GM13976 (cell line): ENCODE data around the gene UCKL1.
"Not testable (repeated sequence)": the region's sequence is repeated elsewhere in the genome, so short reads cannot be mapped to it uniquely, and the experiment has no call there.

Experiments
- DNase-seq: peaks from one replicate; pipeline ENCODE4 v3.0.0; 2012; ENCODE audit warnings: low spot score
- in situ Hi-C: fragments of 300-500 bp; cut with MboI; formaldehyde crosslinking; loops from one replicate; pipeline ENCODE4 v1.12.0; 2022; ENCODE audit warnings: low sequenced_read_pairs, mixed read lengths, inconsistent platforms; ENCODE audit not compliant: unreplicated experiment
- TF ChIP-seq, protein P1 (sequence below): IDR thresholded peaks from 2 replicates; pipeline ENCODE4 v1.5.1; 2012; ENCODE audit warnings: borderline replicate concordance, mild to moderate bottlenecking; ENCODE audit not compliant: insufficient read depth; ENCODE audit errors: extremely low read depth, missing control alignments, control extremely low read depth

The UCKL1 gene

DNA sequence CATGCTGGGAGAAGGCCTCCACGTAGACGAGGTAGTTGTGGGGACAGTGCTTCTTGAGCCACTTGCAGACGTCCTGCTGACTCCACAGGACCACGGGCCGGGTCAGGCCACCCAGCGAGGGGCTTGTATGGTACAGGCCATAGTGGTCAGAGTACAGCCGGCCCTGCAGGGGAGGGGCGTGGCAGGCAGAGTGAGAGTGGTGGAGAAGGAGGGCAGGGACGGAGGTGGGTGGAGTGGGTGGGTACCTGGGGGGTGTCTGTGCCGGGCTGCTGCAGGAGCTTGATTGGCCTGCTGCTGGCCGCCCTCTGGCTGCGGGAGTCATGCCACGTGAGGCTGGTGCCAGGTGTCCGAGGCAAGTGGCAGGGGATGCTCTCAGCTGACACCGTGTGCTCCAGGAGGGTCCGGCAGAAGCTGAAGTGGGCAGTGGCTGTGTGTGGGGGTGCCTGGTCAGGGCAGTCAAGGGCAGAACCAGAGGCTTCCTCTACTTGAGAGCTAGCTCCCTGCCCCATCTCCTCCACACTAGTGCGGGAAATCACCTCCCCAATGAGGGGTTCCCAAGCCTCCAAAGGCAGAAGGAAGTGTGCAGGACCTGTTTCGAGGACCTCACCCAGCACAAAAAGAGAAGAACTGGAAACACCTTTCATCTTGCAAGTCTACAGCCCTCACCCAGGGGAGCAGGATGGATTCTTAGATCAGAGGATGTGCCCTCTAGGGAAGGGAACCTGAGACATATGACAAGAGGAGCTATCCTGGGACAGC, 20.9 kb upstream of the UCKL1 start:
- in situ Hi-C loops: no loop called here
- TF ChIP-seq, protein P1, sequence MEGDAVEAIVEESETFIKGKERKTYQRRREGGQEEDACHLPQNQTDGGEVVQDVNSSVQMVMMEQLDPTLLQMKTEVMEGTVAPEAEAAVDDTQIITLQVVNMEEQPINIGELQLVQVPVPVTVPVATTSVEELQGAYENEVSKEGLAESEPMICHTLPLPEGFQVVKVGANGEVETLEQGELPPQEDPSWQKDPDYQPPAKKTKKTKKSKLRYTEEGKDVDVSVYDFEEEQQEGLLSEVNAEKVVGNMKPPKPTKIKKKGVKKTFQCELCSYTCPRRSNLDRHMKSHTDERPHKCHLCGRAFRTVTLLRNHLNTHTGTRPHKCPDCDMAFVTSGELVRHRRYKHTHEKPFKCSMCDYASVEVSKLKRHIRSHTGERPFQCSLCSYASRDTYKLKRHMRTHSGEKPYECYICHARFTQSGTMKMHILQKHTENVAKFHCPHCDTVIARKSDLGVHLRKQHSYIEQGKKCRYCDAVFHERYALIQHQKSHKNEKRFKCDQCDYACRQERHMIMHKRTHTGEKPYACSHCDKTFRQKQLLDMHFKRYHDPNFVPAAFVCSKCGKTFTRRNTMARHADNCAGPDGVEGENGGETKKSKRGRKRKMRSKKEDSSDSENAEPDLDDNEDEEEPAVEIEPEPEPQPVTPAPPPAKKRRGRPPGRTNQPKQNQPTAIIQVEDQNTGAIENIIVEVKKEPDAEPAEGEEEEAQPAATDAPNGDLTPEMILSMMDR: no peak
- no peak for DNase-seq

DNA sequence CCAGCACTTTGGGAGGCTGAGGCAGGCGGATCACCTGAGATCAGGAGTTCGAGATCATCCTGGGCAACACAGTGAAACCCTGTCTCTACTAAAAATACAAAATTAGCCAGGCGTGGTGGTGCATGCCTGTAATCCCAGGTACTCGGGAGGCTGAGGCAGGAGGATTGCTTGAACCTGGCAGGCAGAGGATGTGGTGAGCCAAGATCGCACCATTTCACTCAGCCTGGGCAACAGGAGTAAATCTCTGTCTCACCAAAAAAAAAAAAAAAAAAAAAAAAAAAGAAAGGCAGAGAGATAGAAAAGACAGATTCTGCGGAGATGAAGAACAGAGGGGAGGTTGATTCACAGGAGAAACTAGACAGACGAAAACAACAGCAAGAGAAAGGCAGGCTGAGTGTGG, 20.3 kb upstream of the UCKL1 start:
- DNase-seq, in situ Hi-C loops: not testable (repeated sequence)

DNA sequence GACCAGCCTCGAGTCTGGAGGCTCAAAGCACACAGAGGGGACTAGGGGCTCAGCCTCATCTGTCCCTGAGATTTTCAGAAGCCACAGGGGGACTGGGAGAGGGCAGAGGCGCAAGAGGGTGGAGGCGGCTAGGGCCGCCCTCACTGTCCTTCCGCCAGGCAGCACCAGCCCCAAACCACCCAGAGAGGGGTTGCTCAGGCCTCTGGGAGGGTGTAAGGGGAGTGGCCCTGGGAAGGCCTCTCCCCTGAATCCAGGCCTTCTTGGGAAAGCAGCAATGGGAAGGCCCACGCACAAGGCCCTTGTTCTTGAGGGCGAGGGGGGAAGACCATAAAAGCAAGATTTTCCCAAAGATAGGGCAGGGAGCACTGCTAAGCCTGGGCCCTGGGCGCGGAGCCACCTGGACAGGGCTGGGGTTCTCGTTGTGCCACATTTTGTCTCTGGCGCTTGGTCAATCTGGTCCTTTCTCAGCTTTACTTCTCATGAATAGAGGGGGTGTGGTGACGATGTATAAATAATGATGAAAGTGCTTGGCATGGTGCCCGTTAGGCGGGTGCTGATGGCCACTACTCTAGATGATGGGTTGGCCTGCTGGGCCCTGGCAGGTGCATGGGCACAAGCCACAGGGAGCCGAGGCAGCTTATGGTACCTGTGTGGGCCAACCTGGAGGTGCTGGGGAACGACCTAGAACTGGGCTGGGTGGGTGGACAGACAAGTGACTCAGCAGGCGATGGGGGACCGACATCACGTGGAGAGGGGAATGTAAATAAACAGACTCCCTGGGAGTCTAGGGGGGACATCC, 18.4 kb upstream of the UCKL1 start:
- in situ Hi-C loops: no loop called here
- no peak for DNase-seq
- TF ChIP-seq, protein P1: no peak

DNA sequence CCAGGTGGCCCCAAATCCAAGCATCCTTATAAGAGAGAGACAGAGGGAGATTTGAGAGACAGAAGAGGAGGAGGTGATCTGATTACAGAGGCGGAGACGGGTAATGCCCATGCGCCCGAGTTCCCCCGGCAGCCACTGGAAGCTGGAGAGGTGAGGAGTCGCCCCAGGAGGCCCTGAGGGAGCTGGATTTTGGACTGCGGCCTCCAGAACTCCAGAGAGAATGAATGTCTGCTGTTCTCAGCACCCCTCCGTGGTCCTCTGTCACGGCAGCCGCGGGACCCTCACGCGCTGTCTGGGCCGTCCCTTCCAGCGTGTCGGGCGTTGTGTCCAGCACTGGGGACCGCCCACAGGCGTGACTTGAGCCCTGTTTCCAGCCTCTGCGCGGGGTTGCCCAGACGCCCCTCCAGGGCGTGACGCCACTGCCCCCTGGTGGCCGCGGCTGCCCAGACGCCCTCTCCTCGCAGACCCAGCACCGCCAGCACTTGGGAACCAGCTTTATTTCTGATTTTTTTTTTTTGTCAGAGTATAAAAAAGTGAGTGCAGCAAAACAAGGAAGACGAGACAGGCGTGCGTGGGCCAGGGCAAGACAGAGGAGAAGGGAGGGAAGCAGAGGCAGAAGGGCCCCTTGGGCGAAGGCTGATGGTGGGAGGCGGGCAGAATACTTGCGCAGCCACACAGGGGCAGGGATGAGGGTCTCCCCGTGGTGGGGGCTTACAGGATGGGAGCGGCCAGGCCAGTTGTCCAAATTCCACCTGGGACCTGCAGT, 17.6 kb upstream of the UCKL1 start:
- TF ChIP-seq, protein P1: peak; percentile 94
- DNase-seq: peak; percentile 89
- in situ Hi-C loops: no loop called here

DNA sequence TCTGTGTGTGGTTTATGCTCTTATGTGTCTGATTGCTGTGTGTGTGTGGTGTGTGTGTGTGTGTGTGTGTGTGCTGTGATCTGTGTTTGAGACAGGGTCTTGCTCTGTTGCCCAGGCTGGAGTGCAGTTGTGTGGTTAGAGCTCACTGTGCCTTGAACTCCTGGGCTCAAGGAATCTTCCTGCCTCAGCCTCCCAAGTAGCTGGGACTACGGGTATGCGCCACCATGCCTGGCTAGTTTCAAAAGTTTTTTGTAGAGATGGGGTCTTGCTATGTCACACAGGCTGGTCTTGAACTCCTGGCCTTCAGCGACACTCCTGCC, 16.9 kb upstream of the UCKL1 start:
- no peak for DNase-seq
- in situ Hi-C loops: no loop called here
- TF ChIP-seq, protein P1: no peak

DNA sequence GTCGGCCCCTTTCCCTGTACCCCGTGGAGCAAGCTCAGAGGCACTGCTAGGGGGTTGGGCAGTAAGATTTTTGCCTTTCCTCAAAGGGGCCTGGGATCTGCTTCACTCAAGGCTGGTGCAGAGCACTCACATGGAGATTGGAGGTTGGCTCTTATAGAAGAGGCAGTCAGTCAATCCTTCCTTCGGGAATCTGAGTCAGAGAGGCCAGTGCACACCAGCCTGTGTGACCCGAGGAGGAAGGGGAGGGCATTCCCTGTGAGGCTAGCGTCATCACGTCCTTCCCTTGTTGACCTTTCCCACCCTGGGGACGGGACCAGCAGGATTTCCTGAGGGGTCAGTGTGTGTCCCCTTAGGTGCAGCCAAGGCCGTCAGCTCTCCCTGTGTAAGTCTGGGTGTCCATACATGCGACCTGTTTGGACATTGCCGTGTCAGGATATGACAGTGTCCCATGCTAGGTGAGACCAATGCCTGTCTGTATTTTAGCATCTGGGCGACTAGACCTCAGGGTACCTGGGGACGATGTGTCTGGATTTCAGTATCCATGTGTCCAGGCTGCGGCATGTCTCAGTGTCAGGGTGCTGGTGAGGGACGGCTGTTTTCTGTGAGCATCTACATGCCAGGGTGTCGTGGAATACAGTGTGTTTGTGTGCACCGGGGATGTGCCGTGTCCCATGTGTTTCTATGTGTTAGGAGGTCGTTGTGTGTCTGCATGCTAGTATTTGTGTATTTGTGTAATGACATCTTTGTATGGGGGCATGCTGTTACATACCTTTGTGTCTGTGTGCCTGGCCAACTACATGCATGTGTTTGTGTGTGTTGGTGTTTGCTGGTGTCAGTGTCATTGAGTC, 16.3 kb upstream of the UCKL1 start:
- DNase-seq: no peak
- in situ Hi-C loops: no loop called here
- TF ChIP-seq, protein P1: no peak

DNA sequence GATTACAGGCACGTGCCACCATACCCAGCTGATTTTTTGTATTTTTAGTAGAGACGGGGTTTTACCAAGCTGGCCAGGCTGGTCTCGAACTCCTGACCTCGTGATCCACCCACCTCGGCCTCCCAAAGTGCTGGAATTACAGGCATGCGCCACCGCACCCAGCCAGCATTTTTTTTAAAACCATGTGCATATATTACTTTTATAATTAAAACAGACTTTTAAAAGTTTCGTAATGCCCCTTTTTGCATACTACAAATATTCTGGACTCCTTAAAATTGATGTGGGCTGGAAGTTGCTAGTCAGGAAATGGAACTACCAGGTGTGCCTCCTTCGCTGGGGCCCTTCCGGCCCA, 15.7 kb upstream of the UCKL1 start:
- DNase-seq, in situ Hi-C loops: not testable (repeated sequence)
